LoVo (cell line): ENCODE measurements around the gene POU2F1.
"Not testable (repeated sequence)": the region's sequence is repeated elsewhere in the genome, so short reads cannot be mapped to it uniquely, and the experiment has no call there.

Experiments used
- DNase-seq: peaks from one replicate; pipeline ENCODE4 v3.0.0-alpha.2; 2016; ENCODE audit warnings: low spot score

Gene POU2F1

GRCh38 chr1:167205306-167206050 lies 15.2 kb upstream of the POU2F1 start:
- not testable (repeated sequence) for DNase-seq

GRCh38 chr1:167206166-167206835 lies 14.4 kb upstream of the POU2F1 start:
- DNase-seq, result no peak

GRCh38 chr1:167207940-167208623 lies 12.6 kb upstream of the POU2F1 start:
- DNase-seq, result no peak

- no peak for DNase-seq
Observed at GRCh38 chr1:167208624-167208976, 12.1 kb upstream of the POU2F1 start.

GRCh38 chr1:167209044-167209443 lies 11.6 kb upstream of the POU2F1 start:
- no peak for DNase-seq

- DNase-seq, result no peak
Observed at GRCh38 chr1:167210966-167211674, 9.6 kb upstream of the POU2F1 start.

GRCh38 chr1:167212025-167212424 lies 8.7 kb upstream of the POU2F1 start:
- no peak for DNase-seq

GRCh38 chr1:167216809-167217208 lies 3.9 kb upstream of the POU2F1 start:
- DNase-seq, result no peak

GRCh38 chr1:167219194-167219593 lies 1.5 kb upstream of the POU2F1 start:
- no peak for DNase-seq

GRCh38 chr1:167219646-167220536 lies 795 bp upstream of the POU2F1 start:
- DNase-seq, result peak; percentile 88

- DNase-seq, result no peak
Observed at GRCh38 chr1:167221126-167221737, 546 bp downstream of the POU2F1 start.

GRCh38 chr1:167221738-167222610 lies 1.3 kb downstream of the POU2F1 start:
- peak; percentile 79 for DNase-seq

- DNase-seq, result no peak
Observed at GRCh38 chr1:167223144-167224103, 2.7 kb downstream of the POU2F1 start.

- DNase-seq, result not testable (repeated sequence)
Observed at GRCh38 chr1:167224734-167225235, 4.1 kb downstream of the POU2F1 start.

GRCh38 chr1:167225920-167226319 lies 5.2 kb downstream of the POU2F1 start:
- DNase-seq, result no peak

GRCh38 chr1:167227934-167228378 lies 7.3 kb downstream of the POU2F1 start:
- peak; percentile 55 for DNase-seq

- peak; percentile 55 for DNase-seq
Observed at GRCh38 chr1:167229719-167230385, 9.2 kb downstream of the POU2F1 start.

GRCh38 chr1:167230437-167230836 lies 9.8 kb downstream of the POU2F1 start:
- DNase-seq, result no peak
